Duodenal mucosa (tissue), 2 donors: ENCODE results near the gene SLC39A5.

Experiments
- H3K27ac ChIP-seq: one replicate; pipeline ENCODE4 v1.7.0; 2013; ENCODE audit warnings: low read depth, low read length
- H3K27me3 ChIP-seq, 2 donors: one replicate each; pipeline ENCODE4 v1.7.0; 2013; ENCODE audit warnings: low read length in 2 of 2, control low read depth in 1 of 2; ENCODE audit not compliant: insufficient read depth in 2 of 2, control insufficient read depth in 1 of 2
- H3K36me3 ChIP-seq, 2 donors: one replicate each; pipeline ENCODE4 v1.7.0; 2013; ENCODE audit warnings: low read length in 2 of 2, control low read depth in 1 of 2; ENCODE audit not compliant: insufficient read depth in 2 of 2, control insufficient read depth in 1 of 2
- H3K4me1 ChIP-seq, 2 donors: one replicate each; pipeline ENCODE4 v1.7.0; 2013; ENCODE audit warnings: low read length in 2 of 2, control low read depth in 1 of 2; ENCODE audit not compliant: insufficient read depth in 2 of 2, control insufficient read depth in 1 of 2
- H3K4me3 ChIP-seq, 2 donors: one replicate each; pipeline ENCODE4 v1.7.0; 2013; ENCODE audit warnings: low read length in 2 of 2, low read depth in 1 of 2
- H3K9ac ChIP-seq, 2 donors: one replicate each; pipeline ENCODE4 v1.7.0; 2013; ENCODE audit warnings: low read length in 2 of 2, low read depth in 1 of 2
- H3K9me3 ChIP-seq, 2 donors: one replicate each; pipeline ENCODE4 v1.7.0; 2013; ENCODE audit warnings: low read length in 2 of 2, control low read depth in 1 of 2; ENCODE audit not compliant: control insufficient read depth in 1 of 2

Gene SLC39A5, protein sequence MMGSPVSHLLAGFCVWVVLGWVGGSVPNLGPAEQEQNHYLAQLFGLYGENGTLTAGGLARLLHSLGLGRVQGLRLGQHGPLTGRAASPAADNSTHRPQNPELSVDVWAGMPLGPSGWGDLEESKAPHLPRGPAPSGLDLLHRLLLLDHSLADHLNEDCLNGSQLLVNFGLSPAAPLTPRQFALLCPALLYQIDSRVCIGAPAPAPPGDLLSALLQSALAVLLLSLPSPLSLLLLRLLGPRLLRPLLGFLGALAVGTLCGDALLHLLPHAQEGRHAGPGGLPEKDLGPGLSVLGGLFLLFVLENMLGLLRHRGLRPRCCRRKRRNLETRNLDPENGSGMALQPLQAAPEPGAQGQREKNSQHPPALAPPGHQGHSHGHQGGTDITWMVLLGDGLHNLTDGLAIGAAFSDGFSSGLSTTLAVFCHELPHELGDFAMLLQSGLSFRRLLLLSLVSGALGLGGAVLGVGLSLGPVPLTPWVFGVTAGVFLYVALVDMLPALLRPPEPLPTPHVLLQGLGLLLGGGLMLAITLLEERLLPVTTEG

GRCh38 chr12:56229916-56230431 lies at the start of gene SLC39A5:
Gene SLC39A5, plus strand, starts transcription at chr12:56230051. Its CDS starts 1,224 bp downstream, at chr12:56231275.
- Histone ChIP-seq H3K9ac (peak within 1 kb of the TSS; percentile 80 to 95), H3K36me3 (peaks cover 0 to 9% of the 10 kb centered on the region in 2 donors), H3K9me3 (no peaks in the 10 kb centered on the region), H3K4me1 (peaks cover 12 to 23% of the 10 kb centered on the region in 2 donors), H3K4me3 (peak within 1 kb of the TSS; percentile 72 to 82), H3K27me3 (no peaks in the 10 kb centered on the region), H3K27ac (peak within 1 kb of the TSS; percentile 76)

- Histone ChIP-seq H3K4me3 (no peak overlapping the region), H3K27ac (no peak overlapping the region), H3K9ac (no peak overlapping the region), H3K9me3 (no peaks in the 10 kb centered on the region), H3K4me1 (peaks cover 12 to 20% of the 10 kb centered on the region in 2 donors), H3K27me3 (no peaks in the 10 kb centered on the region), H3K36me3 (peaks cover 22 to 41% of the 10 kb centered on the region in 2 donors)
These were observed 42.9 kb upstream of the SLC39A5 start for GRCh38 chr12:56186957-56187356.

GRCh38 chr12:56188131-56188777 lies 41.6 kb upstream of the SLC39A5 start:
- Histone ChIP-seq H3K27me3 (no peaks in the 10 kb centered on the region), H3K4me3 (peak overlapping the region; percentile 79 to 85), H3K9me3 (no peaks in the 10 kb centered on the region), H3K4me1 (peaks cover 12 to 20% of the 10 kb centered on the region in 2 donors), H3K27ac (no peak overlapping the region), H3K9ac (peak overlapping the region; percentile 82 to 87), H3K36me3 (peaks cover 21 to 30% of the 10 kb centered on the region in 2 donors)

- H3K4me3 ChIP-seq: peak overlapping the region; percentile 79 to 85
- H3K9ac ChIP-seq: peak overlapping the region; percentile 82 to 87
- H3K4me1 ChIP-seq: peaks cover 12 to 20% of the 10 kb centered on the region in 2 donors
- H3K9me3 ChIP-seq: no peaks in the 10 kb centered on the region
- peak overlapping the region; percentile 53 for H3K27ac ChIP-seq
- no peaks in the 10 kb centered on the region for H3K27me3 ChIP-seq
- peaks cover 16 to 25% of the 10 kb centered on the region in 2 donors for H3K36me3 ChIP-seq
These were observed 41.1 kb upstream of the SLC39A5 start for GRCh38 chr12:56188778-56189098.

DNA sequence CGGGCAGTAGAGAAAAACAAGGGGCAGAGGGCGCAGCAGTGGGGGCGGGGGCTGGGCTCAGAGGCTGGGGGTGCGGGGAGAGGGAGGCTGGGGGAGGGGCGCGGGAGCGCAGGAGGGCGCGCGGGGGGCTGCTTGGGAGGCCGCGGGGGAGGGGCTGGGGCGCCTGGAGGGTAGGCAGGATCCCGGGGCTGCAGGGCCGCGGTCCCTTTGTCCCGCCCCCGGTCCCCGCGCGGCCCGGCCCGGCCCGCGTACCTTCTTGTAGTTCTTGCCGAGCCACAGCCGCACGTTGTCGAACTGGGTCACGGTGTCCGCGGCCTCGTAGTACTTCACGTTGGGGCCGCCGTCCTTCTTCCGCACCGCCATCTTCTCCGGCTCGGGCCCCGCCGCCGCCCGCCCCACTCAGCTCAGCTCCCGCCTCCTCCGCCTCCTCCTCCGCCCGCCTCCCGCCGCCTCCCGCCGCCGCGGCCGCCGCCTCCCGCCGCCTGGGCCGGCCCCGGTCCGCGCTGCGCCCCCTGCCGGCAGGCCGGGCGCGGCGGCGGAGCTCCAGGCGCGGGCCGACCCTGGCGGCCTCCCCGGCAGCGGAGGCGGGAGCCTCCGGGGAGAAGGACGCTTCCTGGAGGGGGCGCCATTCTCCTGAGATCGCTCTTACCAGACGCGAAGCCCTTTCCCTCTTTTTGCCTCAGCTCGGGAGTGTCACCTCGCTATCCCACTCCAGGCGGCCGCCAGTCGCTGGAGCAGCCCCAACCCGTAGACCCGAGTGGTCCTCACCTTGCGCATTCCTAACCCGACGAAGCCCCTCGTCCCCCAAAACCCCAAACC lies 40.5 kb upstream of the SLC39A5 start, which contains the start of gene SMARCC2:
TSS of gene SMARCC2 (minus strand) at position 385 of the 819 bp plus-strand sequence. CDS start at position 363, 22 bp downstream.
- no peaks in the 10 kb centered on the region for H3K9me3 ChIP-seq
- H3K27ac ChIP-seq: peak within 1 kb of the TSS; percentile 80

GRCh38 chr12:56189918-56190694 lies 39.7 kb upstream of the SLC39A5 start:
- peak overlapping the region; percentile 87 to 90 for H3K4me3 ChIP-seq
- peak overlapping the region; percentile 91 to 94 for H3K9ac ChIP-seq
- peaks cover 4 to 12% of the 10 kb centered on the region in 2 donors for H3K36me3 ChIP-seq
- no peaks in the 10 kb centered on the region for H3K27me3 ChIP-seq
- H3K4me1 ChIP-seq: peaks cover 12 to 20% of the 10 kb centered on the region in 2 donors
- H3K9me3 ChIP-seq: no peaks in the 10 kb centered on the region
- H3K27ac ChIP-seq: peak overlapping the region; percentile 80

More for the DNA sequence above, 40.5 kb upstream of the SLC39A5 start, which contains the start of gene SMARCC2:
- peaks cover 12 to 20% of the 10 kb centered on the region in 2 donors for H3K4me1 ChIP-seq
- H3K4me3 ChIP-seq: peak within 1 kb of the TSS; percentile 87 to 90
- H3K27me3 ChIP-seq: no peaks in the 10 kb centered on the region
- H3K36me3 ChIP-seq: peaks cover 12 to 20% of the 10 kb centered on the region in 2 donors
- peak within 1 kb of the TSS; percentile 91 to 94 for H3K9ac ChIP-seq

GRCh38 chr12:56190695-56191155 lies 39.1 kb upstream of the SLC39A5 start:
- H3K9ac ChIP-seq: peak overlapping the region; percentile 91 to 94
- H3K27ac ChIP-seq: no peak overlapping the region
- no peaks in the 10 kb centered on the region for H3K27me3 ChIP-seq
- H3K9me3 ChIP-seq: no peaks in the 10 kb centered on the region
- peak overlapping the region; percentile 87 to 90 for H3K4me3 ChIP-seq
- peaks cover 2 to 8% of the 10 kb centered on the region in 2 donors for H3K36me3 ChIP-seq
- H3K4me1 ChIP-seq: peaks cover 12 to 20% of the 10 kb centered on the region in 2 donors

DNA sequence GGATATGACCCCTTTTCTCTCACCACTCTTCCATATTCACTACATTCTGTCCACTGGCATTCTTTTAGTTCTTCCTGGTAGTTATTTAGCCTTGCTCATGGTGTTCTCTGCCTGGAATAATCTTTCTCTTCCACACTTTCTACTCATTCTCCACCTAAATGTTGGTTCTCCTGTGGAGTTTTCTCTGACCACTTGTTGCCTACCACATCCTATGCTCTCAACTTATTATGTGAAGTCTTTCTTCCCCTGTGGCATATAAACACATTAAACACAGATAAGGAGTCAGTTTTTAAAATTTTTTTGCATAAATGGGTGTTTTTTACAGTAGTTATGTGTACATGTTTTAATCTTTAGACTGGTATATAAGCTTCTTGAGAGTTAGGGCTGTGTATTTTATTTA lies 37.3 kb upstream of the SLC39A5 start:
- no peak overlapping the region for H3K27ac ChIP-seq
- H3K27me3 ChIP-seq: no peaks in the 10 kb centered on the region
- H3K4me3 ChIP-seq: no peak overlapping the region
- H3K9me3 ChIP-seq: no peaks in the 10 kb centered on the region
- H3K4me1 ChIP-seq: peaks cover 9 to 19% of the 10 kb centered on the region in 2 donors
- H3K36me3 ChIP-seq: no peaks in the 10 kb centered on the region
- no peak overlapping the region for H3K9ac ChIP-seq
